Neutrophil (primary cell): Measurements from ENCODE around the gene TUBB2B.

ENCODE experiments used
- H3K27ac ChIP-seq: fragments of 200-600 bp; sonication (generic); 2 replicates; pipeline ENCODE4 v1.5.1; 2016; ENCODE audit warnings: mild to moderate bottlenecking, moderate library complexity
- H3K27me3 ChIP-seq: fragments of 200-600 bp; sonication (generic); 2 replicates; pipeline ENCODE4 v1.6.0; 2016; ENCODE audit warnings: mild to moderate bottlenecking
- H3K36me3 ChIP-seq: fragments of 200-600 bp; sonication (generic); 2 replicates; pipeline ENCODE4 v1.5.1; 2017
- H3K4me1 ChIP-seq, 2 experiments: fragments of 200-600 bp in 1 of 2; sonication (generic) in 1 of 2; 1 replicate in 1 of 2; 2 replicates in 1 of 2; pipeline versions ENCODE4 v1.5.1 to v1.6.1; 2013 to 2016; ENCODE audit warnings: low read depth in 1 of 2, low read length in 1 of 2, mild to moderate bottlenecking in 1 of 2, moderate library complexity in 1 of 2; ENCODE audit not compliant: control insufficient read depth in 1 of 2, insufficient read depth in 1 of 2
- H3K4me3 ChIP-seq, 2 experiments: fragments of 200-600 bp in 1 of 2; sonication (generic) in 1 of 2; 1 replicate in 1 of 2; 2 replicates in 1 of 2; pipeline ENCODE4 v1.5.1; 2013 to 2016; ENCODE audit warnings: low read depth in 1 of 2, low read length in 1 of 2, mild to moderate bottlenecking in 1 of 2, moderate library complexity in 1 of 2
- H3K9me3 ChIP-seq: fragments of 200-600 bp; sonication (generic); 2 replicates; pipeline ENCODE4 v1.5.1; 2016
- CTCF ChIP-seq: fragments of 200-600 bp; sonication (generic); IDR thresholded peaks from 2 replicates; pipeline ENCODE4 v1.5.1; 2016; ENCODE audit warnings: antibody characterized with exemption

TUBB2B gene

GRCh38 chr6:3266170-3266569, 38.7 kb upstream of the TUBB2B start:
- H3K9me3 ChIP-seq = no peaks in the 10 kb centered on the region
- H3K27ac ChIP-seq = no peak overlapping the region
- H3K27me3 ChIP-seq = no peaks in the 10 kb centered on the region
- H3K4me1 ChIP-seq = peaks cover 4 to 11% of the 10 kb centered on the region in 2 experiments
- H3K36me3 ChIP-seq = peaks cover 15% of the 10 kb centered on the region
- TF ChIP-seq CTCF = no peak
- no peak overlapping the region for H3K4me3 ChIP-seq

GRCh38 chr6:3265671-3266070, 38.2 kb upstream of the TUBB2B start:
- Histone ChIP-seq H3K4me1 (peaks cover 4 to 11% of the 10 kb centered on the region in 2 experiments), H3K27me3 (no peaks in the 10 kb centered on the region), H3K27ac (no peak overlapping the region), H3K4me3 (no peak overlapping the region), H3K36me3 (peaks cover 15% of the 10 kb centered on the region), H3K9me3 (no peaks in the 10 kb centered on the region)
- TF ChIP-seq CTCF = no peak

- no peak for TF ChIP-seq CTCF
- Histone ChIP-seq H3K36me3 (peaks cover 15% of the 10 kb centered on the region), H3K27me3 (no peaks in the 10 kb centered on the region), H3K4me3 (no peak overlapping the region), H3K9me3 (no peaks in the 10 kb centered on the region), H3K4me1 (peaks cover 6 to 7% of the 10 kb centered on the region in 2 experiments), H3K27ac (no peak overlapping the region)
Measured at GRCh38 chr6:3264356-3264755, 36.9 kb upstream of the TUBB2B start.

- no peak for TF ChIP-seq CTCF
- Histone ChIP-seq H3K36me3 (peaks cover 15% of the 10 kb centered on the region), H3K4me3 (no peak overlapping the region), H3K27me3 (peaks cover 4% of the 10 kb centered on the region), H3K4me1 (peaks cover 13 to 14% of the 10 kb centered on the region in 2 experiments), H3K9me3 (no peaks in the 10 kb centered on the region), H3K27ac (no peak overlapping the region)
Measured at GRCh38 chr6:3263096-3263495, 35.6 kb upstream of the TUBB2B start.

GRCh38 chr6:3261921-3262320, 34.5 kb upstream of the TUBB2B start:
- peaks cover 15% of the 10 kb centered on the region for H3K36me3 ChIP-seq
- no peak overlapping the region for H3K4me3 ChIP-seq
- peaks cover 14 to 16% of the 10 kb centered on the region in 2 experiments for H3K4me1 ChIP-seq
- H3K27me3 ChIP-seq = peaks cover 16% of the 10 kb centered on the region
- no peaks in the 10 kb centered on the region for H3K9me3 ChIP-seq
- H3K27ac ChIP-seq = no peak overlapping the region
- TF ChIP-seq CTCF = no peak

- H3K4me1 ChIP-seq = peaks cover 14 to 16% of the 10 kb centered on the region in 2 experiments
- no peak for TF ChIP-seq CTCF
- no peak overlapping the region for H3K27ac ChIP-seq
- H3K4me3 ChIP-seq = no peak overlapping the region
- peaks cover 15% of the 10 kb centered on the region for H3K36me3 ChIP-seq
- H3K27me3 ChIP-seq = peaks cover 20% of the 10 kb centered on the region
- no peaks in the 10 kb centered on the region for H3K9me3 ChIP-seq
Measured at GRCh38 chr6:3261518-3261820, 34.0 kb upstream of the TUBB2B start.
